ENCODE measurements around the gene AGXT. TPM values are rescaled to one million over a fixed set of nuclear protein-coding genes. Genes with fewer than 3 reads are reported as not detected.

AGXT gene
- total RNA-seq, 2 experiments from 2014 or later = not detected

DNA sequence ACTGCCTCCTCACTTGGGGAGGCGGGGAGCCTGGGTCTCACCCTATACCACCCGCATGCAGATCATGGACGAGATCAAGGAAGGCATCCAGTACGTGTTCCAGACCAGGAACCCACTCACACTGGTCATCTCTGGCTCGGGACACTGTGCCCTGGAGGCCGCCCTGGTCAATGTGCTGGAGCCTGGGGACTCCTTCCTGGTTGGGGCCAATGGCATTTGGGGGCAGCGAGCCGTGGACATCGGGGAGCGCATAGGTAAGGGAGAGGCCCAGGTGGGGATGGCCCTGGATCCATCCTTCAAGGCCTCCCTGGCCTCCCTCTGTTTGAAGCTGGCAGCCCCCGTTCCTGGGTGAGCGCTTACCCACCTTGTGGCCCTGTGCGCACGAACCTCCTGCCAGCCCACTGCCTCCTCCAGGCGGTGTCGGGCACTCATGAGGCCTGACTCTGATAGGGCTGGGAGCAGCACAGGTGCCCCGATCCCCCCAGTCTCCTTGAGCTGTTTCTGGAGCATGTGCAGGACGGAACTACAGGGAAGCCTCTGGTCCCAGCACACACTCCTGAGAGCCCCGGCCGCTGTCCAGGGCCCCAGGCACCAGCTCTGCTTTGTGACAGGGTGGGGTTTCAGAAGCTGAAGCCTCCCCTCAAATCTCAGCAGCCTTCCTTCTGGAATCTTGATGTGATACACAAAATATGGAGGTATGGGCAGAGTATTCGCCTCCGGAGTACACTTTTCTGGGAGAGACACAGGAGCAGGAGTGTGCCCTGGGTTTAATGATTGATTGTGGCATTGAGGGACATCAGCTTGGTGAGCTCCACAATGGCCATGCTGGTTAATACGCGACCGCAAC, 708 bp downstream of the AGXT start:
- H3K27ac ChIP-seq (ENCODE audit: low read depth, low read length, poor library complexity, severe bottlenecking) = no peak overlapping the region
- no peak for TF ChIP-seq CTCF (conservative IDR thresholded peaks at IDR 0.05; ENCODE audit: low read length)
- TF ChIP-seq EZH2phosphoT487 (IDR thresholded peaks at IDR 0.05; ENCODE audit: borderline replicate concordance, low read depth, low read length) = no peak
- no peak overlapping the region for H3K4me2 ChIP-seq (ENCODE audit: low read length)
- ChIA-PET POLR2A (no interaction called here), CTCF (ENCODE audit: unreplicated experiment) (no interaction called here)
- H3K36me3 ChIP-seq (ENCODE audit: insufficient read depth, low read length) = no peaks in the 10 kb centered on the region
- H3K4me3 ChIP-seq (ENCODE audit: low read depth, low read length, poor library complexity, severe bottlenecking) = no peak overlapping the region
- no peaks in the 10 kb centered on the region for H3K9me3 ChIP-seq (ENCODE audit: low read length)
- no TSS peak for BruUV-seq (replicated peaks)
- intact Hi-C loops (cut with micrococcal nuclease; ENCODE audit: unreplicated experiment) = no loop called here
- no peaks in the 10 kb centered on the region for H3K9me2 ChIP-seq (ENCODE audit: insufficient read depth, low read length)
- no peak for DNase-seq (ENCODE audit: low spot score)
- no peaks in the 10 kb centered on the region for H4K20me1 ChIP-seq (ENCODE audit: insufficient read depth, low read length)
- H3K79me2 ChIP-seq (ENCODE audit: insufficient read depth, low read depth, low read length) = no peaks in the 10 kb centered on the region
- no peaks in the 10 kb centered on the region for H3K4me1 ChIP-seq (ENCODE audit: insufficient read depth, low read length, poor library complexity, severe bottlenecking)
- no peak overlapping the region for H2AFZ ChIP-seq (ENCODE audit: low read length)

- Histone ChIP-seq H3K9me3 (ENCODE audit: low read length) (no peaks in the 10 kb centered on the region), H4K20me1 (ENCODE audit: insufficient read depth, low read length) (no peaks in the 10 kb centered on the region), H3K36me3 (ENCODE audit: insufficient read depth, low read length) (no peaks in the 10 kb centered on the region), H2AFZ (ENCODE audit: low read length) (no peak overlapping the region), H3K4me3 (ENCODE audit: low read depth, low read length, poor library complexity, severe bottlenecking) (no peak overlapping the region), H3K79me2 (ENCODE audit: insufficient read depth, low read depth, low read length) (no peaks in the 10 kb centered on the region), H3K4me1 (ENCODE audit: insufficient read depth, low read length, poor library complexity, severe bottlenecking) (no peaks in the 10 kb centered on the region), H3K9me2 (ENCODE audit: insufficient read depth, low read length) (no peaks in the 10 kb centered on the region), H3K4me2 (ENCODE audit: low read length) (no peak overlapping the region), H3K27ac (ENCODE audit: low read depth, low read length, poor library complexity, severe bottlenecking) (no peak overlapping the region)
- TF ChIP-seq EZH2phosphoT487 (IDR thresholded peaks at IDR 0.05; ENCODE audit: borderline replicate concordance, low read depth, low read length) (no peak), CTCF (conservative IDR thresholded peaks at IDR 0.05; ENCODE audit: low read length) (no peak)
- no TSS peak for BruUV-seq (replicated peaks)
- POLR2A ChIA-PET = no interaction called here
- no peak for DNase-seq (ENCODE audit: low spot score)
- intact Hi-C loops (cut with micrococcal nuclease; ENCODE audit: unreplicated experiment) = no loop called here
- CTCF ChIA-PET (ENCODE audit: unreplicated experiment) = no interaction called here
Observed at GRCh38 chr2:240869956-240870875, 1.6 kb downstream of the AGXT start.
